ENCODE measurements around the gene PTBP1. TPM values are rescaled to one million over a fixed set of nuclear protein-coding genes. Genes with fewer than 3 reads are reported as not detected.

Gene PTBP1
- total and polyA plus RNA-seq, 9 donors = 50.6 to 207 (median 150) TPM

DNA sequence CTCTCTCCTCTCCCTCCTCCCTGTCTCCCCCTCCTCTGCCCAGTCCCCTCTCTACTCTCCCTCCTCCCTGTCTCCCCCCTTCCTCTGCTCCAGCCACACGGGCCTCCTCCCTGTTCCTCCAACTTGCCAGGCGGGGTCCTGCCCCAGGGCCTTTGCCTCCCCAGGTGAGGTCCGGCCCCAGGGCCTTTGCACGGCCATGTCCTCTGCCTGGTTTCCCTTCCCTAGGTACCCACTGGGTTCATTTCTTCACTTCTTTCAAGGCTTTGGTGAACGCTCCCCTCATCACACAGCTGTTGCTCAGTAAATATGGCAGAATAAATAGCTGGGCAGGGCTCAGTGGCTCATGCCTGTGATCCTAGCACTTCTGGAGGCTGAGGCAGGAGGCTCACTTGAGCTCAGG is 25.2 kb upstream of the PTBP1 start:
- 81% methylated on average over 4 of the region's 5 CpGs for WGBS (ENCODE audit: insufficient coverage)
- H3K4me3 ChIP-seq (ENCODE audit: low read length) = no peak overlapping the region
- DNase-seq = no peak
- no peaks in the 10 kb centered on the region for H3K36me3 ChIP-seq (ENCODE audit: control insufficient read depth, insufficient read depth, low read length)
- H3K27me3 ChIP-seq (ENCODE audit: control insufficient read depth, insufficient read depth, low read length) = peaks cover 3% of the 10 kb centered on the region
- no peak overlapping the region for H3K27ac ChIP-seq (ENCODE audit: low read length)
- H3K9me3 ChIP-seq (replicated peaks; ENCODE audit: control insufficient read depth, low read depth, low read length) = no peaks in the 10 kb centered on the region
- no peaks in the 10 kb centered on the region for H3K4me1 ChIP-seq (ENCODE audit: control insufficient read depth, insufficient read depth, low read length)

- no peak for DNase-seq
- no peak overlapping the region for H3K4me3 ChIP-seq (ENCODE audit: low read length)
- no peaks in the 10 kb centered on the region for H3K4me1 ChIP-seq (ENCODE audit: control insufficient read depth, insufficient read depth, low read length)
- 34% methylated on average over 9 of the region's 18 CpGs for WGBS (ENCODE audit: insufficient coverage)
- no peaks in the 10 kb centered on the region for H3K36me3 ChIP-seq (ENCODE audit: control insufficient read depth, insufficient read depth, low read length)
- H3K27ac ChIP-seq (ENCODE audit: low read length) = no peak overlapping the region
- peaks cover 3% of the 10 kb centered on the region for H3K27me3 ChIP-seq (ENCODE audit: control insufficient read depth, insufficient read depth, low read length)
- H3K9me3 ChIP-seq (replicated peaks; ENCODE audit: control insufficient read depth, low read depth, low read length) = no peaks in the 10 kb centered on the region
Measured at GRCh38 chr19:772730-773436, 24.4 kb upstream of the PTBP1 start.

DNA sequence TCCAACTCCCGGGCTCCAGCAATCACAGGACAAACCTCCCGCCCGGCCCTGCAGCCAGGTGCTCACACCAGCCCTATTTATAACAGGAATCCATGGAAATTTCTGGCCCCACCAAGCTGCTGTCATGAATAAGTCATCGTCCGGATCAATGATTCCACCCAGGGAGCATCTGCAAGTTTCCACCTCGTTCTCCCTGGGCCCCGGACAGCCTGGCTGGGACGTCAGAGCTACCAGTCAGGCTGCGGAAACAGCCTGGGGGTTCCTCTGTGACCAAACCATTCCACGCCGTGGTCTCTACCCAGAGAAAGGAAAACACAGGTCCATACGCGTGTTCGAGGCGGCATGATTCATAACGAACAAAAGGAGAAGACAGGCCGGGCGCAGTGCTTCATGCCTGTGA is 20.7 kb upstream of the PTBP1 start:
- H3K27me3 ChIP-seq (ENCODE audit: control insufficient read depth, insufficient read depth, low read length) = peaks cover 6% of the 10 kb centered on the region

GRCh38 chr19:778910-779653 is 18.2 kb upstream of the PTBP1 start:
- no peak overlapping the region for H3K4me3 ChIP-seq (ENCODE audit: low read length)

More for the DNA sequence above, 20.7 kb upstream of the PTBP1 start:
- no peaks in the 10 kb centered on the region for H3K9me3 ChIP-seq (replicated peaks; ENCODE audit: control insufficient read depth, low read depth, low read length)
- H3K27ac ChIP-seq (ENCODE audit: low read length) = no peak overlapping the region
- no peak for DNase-seq
- no peaks in the 10 kb centered on the region for H3K36me3 ChIP-seq (ENCODE audit: control insufficient read depth, insufficient read depth, low read length)
- no peak overlapping the region for H3K4me3 ChIP-seq (ENCODE audit: low read length)
- peaks cover 6% of the 10 kb centered on the region for H3K4me1 ChIP-seq (ENCODE audit: control insufficient read depth, insufficient read depth, low read length)
- WGBS (ENCODE audit: insufficient coverage) = 75% methylated on average over 16 of the region's 18 CpGs

DNA sequence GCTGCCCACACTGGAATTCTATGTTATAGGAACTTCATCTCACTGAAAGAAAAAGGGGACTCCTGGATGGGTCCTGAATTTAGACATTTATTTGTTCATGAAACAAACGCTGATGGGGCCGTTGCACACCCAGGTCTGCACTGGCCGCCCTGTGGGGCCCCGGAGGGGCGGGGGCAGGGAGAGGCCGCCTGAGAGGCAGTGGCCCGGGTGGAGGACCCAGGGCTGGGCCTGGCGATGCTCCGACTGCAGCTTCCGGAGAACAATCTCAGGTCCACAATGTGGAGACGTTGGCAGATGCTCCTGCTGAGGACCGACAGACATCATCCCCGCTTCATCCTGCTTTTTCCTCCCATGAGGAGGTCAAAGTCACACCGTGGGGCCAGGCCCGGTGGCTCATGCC is 16.3 kb upstream of the PTBP1 start:
- Histone ChIP-seq H3K36me3 (ENCODE audit: control insufficient read depth, insufficient read depth, low read length) (no peaks in the 10 kb centered on the region), H3K4me3 (ENCODE audit: low read length) (no peak overlapping the region), H3K27ac (ENCODE audit: low read length) (no peak overlapping the region), H3K9me3 (replicated peaks; ENCODE audit: control insufficient read depth, low read depth, low read length) (no peaks in the 10 kb centered on the region), H3K4me1 (ENCODE audit: control insufficient read depth, insufficient read depth, low read length) (peaks cover 18% of the 10 kb centered on the region), H3K27me3 (ENCODE audit: control insufficient read depth, insufficient read depth, low read length) (peaks cover 13% of the 10 kb centered on the region)
- DNase-seq = no peak
- WGBS (ENCODE audit: insufficient coverage) = 70% methylated on average over 15 of the region's 15 CpGs

More at GRCh38 chr19:778910-779653, 18.2 kb upstream of the PTBP1 start:
- DNase-seq = peak; percentile 70
- Histone ChIP-seq H3K4me1 (ENCODE audit: control insufficient read depth, insufficient read depth, low read length) (peaks cover 18% of the 10 kb centered on the region), H3K36me3 (ENCODE audit: control insufficient read depth, insufficient read depth, low read length) (no peaks in the 10 kb centered on the region), H3K27me3 (ENCODE audit: control insufficient read depth, insufficient read depth, low read length) (peaks cover 13% of the 10 kb centered on the region), H3K9me3 (replicated peaks; ENCODE audit: control insufficient read depth, low read depth, low read length) (no peaks in the 10 kb centered on the region), H3K27ac (ENCODE audit: low read length) (peak overlapping the region; percentile 29)
- WGBS (ENCODE audit: insufficient coverage) = 34% methylated on average over 36 of the region's 36 CpGs

DNA sequence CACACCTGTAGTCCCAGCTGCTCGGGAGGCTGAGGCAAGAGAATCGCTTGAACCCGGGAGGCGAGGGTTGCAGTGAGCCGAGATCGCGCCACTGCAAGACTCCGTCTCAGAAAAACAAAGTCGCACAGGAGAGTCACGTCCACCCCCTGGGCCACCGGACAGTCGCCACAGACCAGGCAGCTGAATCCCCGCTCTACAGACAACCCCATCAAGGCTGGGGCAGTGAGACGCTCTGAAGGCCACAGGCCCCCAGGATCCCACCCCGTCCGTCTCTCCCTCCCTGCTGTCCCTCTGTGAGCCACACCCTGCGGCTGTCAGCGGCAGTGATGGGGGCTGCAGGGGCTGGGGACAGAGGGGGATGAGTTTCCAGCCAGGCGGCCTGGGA is 15.5 kb upstream of the PTBP1 start:
- Histone ChIP-seq H3K4me3 (ENCODE audit: low read length) (no peak overlapping the region), H3K27ac (ENCODE audit: low read length) (peak overlapping the region; percentile 29), H3K36me3 (ENCODE audit: control insufficient read depth, insufficient read depth, low read length) (no peaks in the 10 kb centered on the region), H3K9me3 (replicated peaks; ENCODE audit: control insufficient read depth, low read depth, low read length) (no peaks in the 10 kb centered on the region), H3K27me3 (ENCODE audit: control insufficient read depth, insufficient read depth, low read length) (peaks cover 13% of the 10 kb centered on the region), H3K4me1 (ENCODE audit: control insufficient read depth, insufficient read depth, low read length) (peaks cover 18% of the 10 kb centered on the region)
- 95% methylated on average over 9 of the region's 19 CpGs for WGBS (ENCODE audit: insufficient coverage)
- no peak for DNase-seq

GRCh38 chr19:782185-782877 is 14.9 kb upstream of the PTBP1 start:
- Histone ChIP-seq H3K27ac (ENCODE audit: low read length) (peak overlapping the region; percentile 82), H3K4me3 (ENCODE audit: low read length) (no peak overlapping the region)
- WGBS (ENCODE audit: insufficient coverage) = 23% methylated on average over 17 of the region's 29 CpGs

DNA sequence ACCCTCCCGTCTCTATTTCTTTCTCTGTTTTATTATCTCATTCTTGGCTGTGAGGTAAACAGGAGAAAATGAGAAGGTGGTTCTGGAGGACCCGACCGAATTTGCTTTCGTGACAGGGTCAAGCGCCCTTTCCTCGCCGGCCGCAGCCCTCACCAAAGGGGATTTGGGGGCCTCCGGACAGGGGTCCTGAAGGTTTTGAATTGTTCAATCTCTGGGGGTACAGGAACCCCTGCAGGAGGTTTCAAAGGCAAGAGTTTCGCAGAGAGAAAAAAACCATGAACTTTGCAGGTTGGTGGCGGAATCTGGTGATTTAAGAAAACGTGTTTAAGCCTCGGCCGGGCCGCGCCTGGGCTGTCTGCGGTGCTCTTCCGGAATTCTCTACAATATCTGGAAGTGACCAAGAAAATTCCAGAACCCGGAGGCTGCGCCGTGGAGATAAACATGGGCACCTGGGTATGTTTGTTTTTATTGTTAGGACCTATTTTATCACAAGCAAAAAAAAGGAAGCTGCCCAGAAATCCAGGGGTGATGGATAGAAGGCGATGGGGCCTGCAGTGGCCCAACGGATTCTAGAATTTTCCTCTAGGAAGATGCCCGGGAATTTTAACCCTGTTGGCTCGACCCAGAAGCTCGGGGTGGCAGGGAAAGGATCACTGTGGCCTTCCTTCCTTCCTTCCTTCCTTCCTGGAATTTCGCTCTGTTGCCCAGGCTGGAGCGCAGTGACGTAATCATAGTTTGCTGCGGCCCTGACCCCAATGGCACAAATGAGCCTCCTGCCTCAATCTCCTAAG is 14.2 kb upstream of the PTBP1 start:
- no peak for DNase-seq
- Histone ChIP-seq H3K4me1 (ENCODE audit: control insufficient read depth, insufficient read depth, low read length) (peaks cover 21% of the 10 kb centered on the region), H3K27ac (ENCODE audit: low read length) (peak overlapping the region; percentile 82), H3K27me3 (ENCODE audit: control insufficient read depth, insufficient read depth, low read length) (peaks cover 13% of the 10 kb centered on the region), H3K36me3 (ENCODE audit: control insufficient read depth, insufficient read depth, low read length) (no peaks in the 10 kb centered on the region), H3K9me3 (replicated peaks; ENCODE audit: control insufficient read depth, low read depth, low read length) (no peaks in the 10 kb centered on the region), H3K4me3 (ENCODE audit: low read length) (no peak overlapping the region)
- whole genome bisulfite sequencing (ENCODE audit: insufficient coverage) = 62% methylated on average over 22 of the region's 30 CpGs

More at GRCh38 chr19:782185-782877, 14.9 kb upstream of the PTBP1 start:
- Histone ChIP-seq H3K4me1 (ENCODE audit: control insufficient read depth, insufficient read depth, low read length) (peaks cover 18% of the 10 kb centered on the region), H3K9me3 (replicated peaks; ENCODE audit: control insufficient read depth, low read depth, low read length) (no peaks in the 10 kb centered on the region), H3K36me3 (ENCODE audit: control insufficient read depth, insufficient read depth, low read length) (no peaks in the 10 kb centered on the region), H3K27me3 (ENCODE audit: control insufficient read depth, insufficient read depth, low read length) (peaks cover 13% of the 10 kb centered on the region)
- no peak for DNase-seq

- no peak overlapping the region for H3K27ac ChIP-seq (ENCODE audit: low read length)
- DNase-seq = no peak
- H3K36me3 ChIP-seq (ENCODE audit: control insufficient read depth, insufficient read depth, low read length) = no peaks in the 10 kb centered on the region
- 89% methylated on average over 10 of the region's 13 CpGs for WGBS (ENCODE audit: insufficient coverage)
- peaks cover 6% of the 10 kb centered on the region for H3K27me3 ChIP-seq (ENCODE audit: control insufficient read depth, insufficient read depth, low read length)
- H3K4me3 ChIP-seq (ENCODE audit: low read length) = no peak overlapping the region
- peaks cover 33% of the 10 kb centered on the region for H3K4me1 ChIP-seq (ENCODE audit: control insufficient read depth, insufficient read depth, low read length)
- no peaks in the 10 kb centered on the region for H3K9me3 ChIP-seq (replicated peaks; ENCODE audit: control insufficient read depth, low read depth, low read length)
Measured at GRCh38 chr19:784541-784940, 12.7 kb upstream of the PTBP1 start.
